ENCODE data around the gene MBNL1.

MBNL1 gene

DNA sequence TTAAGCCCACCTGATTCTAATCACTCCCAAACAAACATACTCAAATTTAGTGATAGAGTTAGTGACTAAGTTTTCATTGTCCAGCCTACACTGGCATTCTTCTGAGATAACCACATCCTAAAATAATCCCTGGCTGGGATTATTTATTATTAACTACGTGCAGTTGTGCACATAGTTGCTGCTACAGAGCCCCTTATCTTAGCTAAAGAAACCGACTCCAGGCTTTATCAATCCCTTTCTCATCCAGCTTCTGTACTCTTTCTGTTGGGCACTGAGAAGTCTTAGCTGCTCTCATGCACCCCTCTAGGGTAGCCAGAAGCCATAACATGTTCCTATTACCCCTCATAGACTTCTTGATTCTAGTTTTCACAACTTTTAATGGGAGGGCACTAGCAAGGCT lies 208.7 kb downstream of the MBNL1 start:
- Histone ChIP-seq H3K27ac (ENCODE audit: extremely low read depth, low read depth, low read length) (no peak overlapping the region), H3K9me3 (ENCODE audit: control insufficient read depth, insufficient read depth, low read depth, low read length) (no peaks in the 10 kb centered on the region), H3K36me3 (ENCODE audit: control insufficient read depth in 2 of 2, insufficient read depth in 1 of 2, low read length in 2 of 2) (no peaks in the 10 kb centered on the region), H3K4me3 (ENCODE audit: low read depth, low read length) (no peak overlapping the region), H3K4me1 (ENCODE audit: control insufficient read depth, insufficient read depth, low read length) (no peaks in the 10 kb centered on the region)
- TF ChIP-seq ZFP3 (tag by site-specific recombination; IDR thresholded peaks at IDR 0.05; ENCODE audit: low read depth): no peak
- TF ChIP-seq ZNF391 (tag by site-specific recombination; IDR thresholded peaks at IDR 0.05; ENCODE audit: borderline replicate concordance, low read depth): no peak
- TF ChIP-seq ZNF561 (tag by site-specific recombination; IDR thresholded peaks at IDR 0.05; ENCODE audit: borderline replicate concordance): no peak
- TF ChIP-seq, protein P1, sequence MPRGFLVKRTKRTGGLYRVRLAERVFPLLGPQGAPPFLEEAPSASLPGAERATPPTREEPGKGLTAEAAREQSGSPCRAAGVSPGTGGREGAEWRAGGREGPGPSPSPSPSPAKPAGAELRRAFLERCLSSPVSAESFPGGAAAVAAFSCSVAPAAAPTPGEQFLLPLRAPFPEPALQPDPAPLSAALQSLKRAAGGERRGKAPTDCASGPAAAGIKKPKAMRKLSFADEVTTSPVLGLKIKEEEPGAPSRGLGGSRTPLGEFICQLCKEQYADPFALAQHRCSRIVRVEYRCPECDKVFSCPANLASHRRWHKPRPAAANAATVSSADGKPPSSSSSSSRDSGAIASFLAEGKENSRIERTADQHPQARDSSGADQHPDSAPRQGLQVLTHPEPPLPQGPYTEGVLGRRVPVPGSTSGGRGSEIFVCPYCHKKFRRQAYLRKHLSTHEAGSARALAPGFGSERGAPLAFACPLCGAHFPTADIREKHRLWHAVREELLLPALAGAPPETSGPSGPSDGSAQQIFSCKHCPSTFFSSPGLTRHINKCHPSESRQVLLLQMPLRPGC (tag by site-specific recombination; IDR thresholded peaks at IDR 0.05): no peak
- TF ChIP-seq, protein P2, sequence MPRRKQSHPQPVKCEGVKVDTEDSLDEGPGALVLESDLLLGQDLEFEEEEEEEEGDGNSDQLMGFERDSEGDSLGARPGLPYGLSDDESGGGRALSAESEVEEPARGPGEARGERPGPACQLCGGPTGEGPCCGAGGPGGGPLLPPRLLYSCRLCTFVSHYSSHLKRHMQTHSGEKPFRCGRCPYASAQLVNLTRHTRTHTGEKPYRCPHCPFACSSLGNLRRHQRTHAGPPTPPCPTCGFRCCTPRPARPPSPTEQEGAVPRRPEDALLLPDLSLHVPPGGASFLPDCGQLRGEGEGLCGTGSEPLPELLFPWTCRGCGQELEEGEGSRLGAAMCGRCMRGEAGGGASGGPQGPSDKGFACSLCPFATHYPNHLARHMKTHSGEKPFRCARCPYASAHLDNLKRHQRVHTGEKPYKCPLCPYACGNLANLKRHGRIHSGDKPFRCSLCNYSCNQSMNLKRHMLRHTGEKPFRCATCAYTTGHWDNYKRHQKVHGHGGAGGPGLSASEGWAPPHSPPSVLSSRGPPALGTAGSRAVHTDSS (tag by site-specific recombination; IDR thresholded peaks at IDR 0.05): no peak
- TF ChIP-seq ZNF621 (tag by site-specific recombination; IDR thresholded peaks at IDR 0.05): no peak
- no peak for TF ChIP-seq ZSCAN16 (tag by site-specific recombination; IDR thresholded peaks at IDR 0.05)
- no peak for TF ChIP-seq ZNF416 (tag by site-specific recombination; IDR thresholded peaks at IDR 0.05)
- TF ChIP-seq ZNF48 (tag by site-specific recombination; IDR thresholded peaks at IDR 0.05): no peak
- no peak for TF ChIP-seq ZNF202 (tag by site-specific recombination; IDR thresholded peaks at IDR 0.05; ENCODE audit: borderline replicate concordance)
- no peak for TF ChIP-seq ZNF211 (tag by site-specific recombination; IDR thresholded peaks at IDR 0.05; ENCODE audit: low read depth)
- ChIA-PET POLR2A (no interaction called here), CTCF (no interaction called here)

DNA sequence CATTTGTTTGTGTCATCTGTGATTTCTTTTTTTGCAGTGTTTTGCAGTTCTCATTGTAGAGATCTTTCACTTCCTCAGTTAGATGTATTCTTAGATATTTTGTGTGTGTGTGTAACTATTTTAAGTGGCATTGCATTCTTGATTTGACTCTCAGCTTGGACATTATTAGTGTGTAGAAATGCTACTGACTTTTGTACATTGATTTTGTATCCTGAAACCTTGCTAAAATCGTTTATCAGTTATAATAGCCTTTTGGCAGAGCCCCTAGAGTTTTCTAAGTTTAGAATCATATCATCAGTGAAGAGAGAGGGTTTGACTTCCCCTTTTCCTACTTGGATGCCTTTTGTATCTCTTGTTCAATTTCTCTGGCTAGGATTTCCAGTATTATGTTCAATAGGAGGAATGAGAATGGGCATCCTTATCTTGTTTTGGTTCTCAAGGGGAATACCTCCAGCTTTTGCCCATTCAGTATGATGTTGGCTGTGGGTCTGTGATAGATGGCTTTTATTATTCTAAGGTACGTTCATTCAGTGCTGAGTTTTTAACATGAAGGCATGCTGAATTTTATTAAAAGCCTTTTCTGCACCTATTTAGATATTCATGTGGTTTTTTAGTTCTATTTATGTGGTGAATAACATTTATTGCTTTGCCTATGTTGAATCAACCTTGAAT lies 211.7 kb downstream of the MBNL1 start:
- ChIA-PET CTCF (no interaction called here), POLR2A (no interaction called here)
- Histone ChIP-seq H3K27ac (ENCODE audit: extremely low read depth, low read depth, low read length) (no peak overlapping the region), H3K4me1 (ENCODE audit: control insufficient read depth, insufficient read depth, low read length) (no peaks in the 10 kb centered on the region), H3K9me3 (ENCODE audit: control insufficient read depth, insufficient read depth, low read depth, low read length) (no peaks in the 10 kb centered on the region), H3K36me3 (ENCODE audit: control insufficient read depth in 2 of 2, insufficient read depth in 1 of 2, low read length in 2 of 2) (no peaks in the 10 kb centered on the region), H3K4me3 (ENCODE audit: low read depth, low read length) (no peak overlapping the region)
- TF ChIP-seq ZNF530 (tag by site-specific recombination; IDR thresholded peaks at IDR 0.05; ENCODE audit: low read depth) (no peak), ZBTB20 (tag by site-specific recombination; IDR thresholded peaks at IDR 0.05) (no peak), ZNF140 (tag by site-specific recombination; IDR thresholded peaks at IDR 0.05) (no peak), ZNF623 (tag by site-specific recombination; IDR thresholded peaks at IDR 0.05) (no peak), ZNF211 (tag by site-specific recombination; IDR thresholded peaks at IDR 0.05; ENCODE audit: low read depth) (no peak), ZNF239 (tag by site-specific recombination; IDR thresholded peaks at IDR 0.05) (no peak), ZBTB48 (tag by site-specific recombination; IDR thresholded peaks at IDR 0.05) (no peak), ZNF112 (tag by site-specific recombination; IDR thresholded peaks at IDR 0.05) (no peak)
- TF ChIP-seq, protein P3, sequence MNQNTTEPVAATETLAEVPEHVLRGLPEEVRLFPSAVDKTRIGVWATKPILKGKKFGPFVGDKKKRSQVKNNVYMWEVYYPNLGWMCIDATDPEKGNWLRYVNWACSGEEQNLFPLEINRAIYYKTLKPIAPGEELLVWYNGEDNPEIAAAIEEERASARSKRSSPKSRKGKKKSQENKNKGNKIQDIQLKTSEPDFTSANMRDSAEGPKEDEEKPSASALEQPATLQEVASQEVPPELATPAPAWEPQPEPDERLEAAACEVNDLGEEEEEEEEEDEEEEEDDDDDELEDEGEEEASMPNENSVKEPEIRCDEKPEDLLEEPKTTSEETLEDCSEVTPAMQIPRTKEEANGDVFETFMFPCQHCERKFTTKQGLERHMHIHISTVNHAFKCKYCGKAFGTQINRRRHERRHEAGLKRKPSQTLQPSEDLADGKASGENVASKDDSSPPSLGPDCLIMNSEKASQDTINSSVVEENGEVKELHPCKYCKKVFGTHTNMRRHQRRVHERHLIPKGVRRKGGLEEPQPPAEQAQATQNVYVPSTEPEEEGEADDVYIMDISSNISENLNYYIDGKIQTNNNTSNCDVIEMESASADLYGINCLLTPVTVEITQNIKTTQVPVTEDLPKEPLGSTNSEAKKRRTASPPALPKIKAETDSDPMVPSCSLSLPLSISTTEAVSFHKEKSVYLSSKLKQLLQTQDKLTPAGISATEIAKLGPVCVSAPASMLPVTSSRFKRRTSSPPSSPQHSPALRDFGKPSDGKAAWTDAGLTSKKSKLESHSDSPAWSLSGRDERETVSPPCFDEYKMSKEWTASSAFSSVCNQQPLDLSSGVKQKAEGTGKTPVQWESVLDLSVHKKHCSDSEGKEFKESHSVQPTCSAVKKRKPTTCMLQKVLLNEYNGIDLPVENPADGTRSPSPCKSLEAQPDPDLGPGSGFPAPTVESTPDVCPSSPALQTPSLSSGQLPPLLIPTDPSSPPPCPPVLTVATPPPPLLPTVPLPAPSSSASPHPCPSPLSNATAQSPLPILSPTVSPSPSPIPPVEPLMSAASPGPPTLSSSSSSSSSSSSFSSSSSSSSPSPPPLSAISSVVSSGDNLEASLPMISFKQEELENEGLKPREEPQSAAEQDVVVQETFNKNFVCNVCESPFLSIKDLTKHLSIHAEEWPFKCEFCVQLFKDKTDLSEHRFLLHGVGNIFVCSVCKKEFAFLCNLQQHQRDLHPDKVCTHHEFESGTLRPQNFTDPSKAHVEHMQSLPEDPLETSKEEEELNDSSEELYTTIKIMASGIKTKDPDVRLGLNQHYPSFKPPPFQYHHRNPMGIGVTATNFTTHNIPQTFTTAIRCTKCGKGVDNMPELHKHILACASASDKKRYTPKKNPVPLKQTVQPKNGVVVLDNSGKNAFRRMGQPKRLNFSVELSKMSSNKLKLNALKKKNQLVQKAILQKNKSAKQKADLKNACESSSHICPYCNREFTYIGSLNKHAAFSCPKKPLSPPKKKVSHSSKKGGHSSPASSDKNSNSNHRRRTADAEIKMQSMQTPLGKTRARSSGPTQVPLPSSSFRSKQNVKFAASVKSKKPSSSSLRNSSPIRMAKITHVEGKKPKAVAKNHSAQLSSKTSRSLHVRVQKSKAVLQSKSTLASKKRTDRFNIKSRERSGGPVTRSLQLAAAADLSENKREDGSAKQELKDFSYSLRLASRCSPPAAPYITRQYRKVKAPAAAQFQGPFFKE (tag by site-specific recombination; IDR thresholded peaks at IDR 0.05; ENCODE audit: borderline replicate concordance): no peak
- TF ChIP-seq, protein P4, sequence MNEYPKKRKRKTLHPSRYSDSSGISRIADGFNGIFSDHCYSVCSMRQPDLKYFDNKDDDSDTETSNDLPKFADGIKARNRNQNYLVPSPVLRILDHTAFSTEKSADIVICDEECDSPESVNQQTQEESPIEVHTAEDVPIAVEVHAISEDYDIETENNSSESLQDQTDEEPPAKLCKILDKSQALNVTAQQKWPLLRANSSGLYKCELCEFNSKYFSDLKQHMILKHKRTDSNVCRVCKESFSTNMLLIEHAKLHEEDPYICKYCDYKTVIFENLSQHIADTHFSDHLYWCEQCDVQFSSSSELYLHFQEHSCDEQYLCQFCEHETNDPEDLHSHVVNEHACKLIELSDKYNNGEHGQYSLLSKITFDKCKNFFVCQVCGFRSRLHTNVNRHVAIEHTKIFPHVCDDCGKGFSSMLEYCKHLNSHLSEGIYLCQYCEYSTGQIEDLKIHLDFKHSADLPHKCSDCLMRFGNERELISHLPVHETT (tag by site-specific recombination; IDR thresholded peaks at IDR 0.05): no peak
- TF ChIP-seq, protein P5, sequence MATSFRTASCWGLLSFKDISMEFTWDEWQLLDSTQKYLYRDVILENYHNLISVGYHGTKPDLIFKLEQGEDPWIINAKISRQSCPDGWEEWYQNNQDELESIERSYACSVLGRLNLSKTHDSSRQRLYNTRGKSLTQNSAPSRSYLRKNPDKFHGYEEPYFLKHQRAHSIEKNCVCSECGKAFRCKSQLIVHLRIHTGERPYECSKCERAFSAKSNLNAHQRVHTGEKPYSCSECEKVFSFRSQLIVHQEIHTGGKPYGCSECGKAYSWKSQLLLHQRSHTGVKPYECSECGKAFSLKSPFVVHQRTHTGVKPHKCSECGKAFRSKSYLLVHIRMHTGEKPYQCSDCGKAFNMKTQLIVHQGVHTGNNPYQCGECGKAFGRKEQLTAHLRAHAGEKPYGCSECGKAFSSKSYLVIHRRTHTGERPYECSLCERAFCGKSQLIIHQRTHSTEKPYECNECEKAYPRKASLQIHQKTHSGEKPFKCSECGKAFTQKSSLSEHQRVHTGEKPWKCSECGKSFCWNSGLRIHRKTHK (tag by site-specific recombination; IDR thresholded peaks at IDR 0.05): no peak

Data from HEK293 (cell line).